ENCODE measurements around the gene RUVBL1.

RUVBL1 gene

DNA sequence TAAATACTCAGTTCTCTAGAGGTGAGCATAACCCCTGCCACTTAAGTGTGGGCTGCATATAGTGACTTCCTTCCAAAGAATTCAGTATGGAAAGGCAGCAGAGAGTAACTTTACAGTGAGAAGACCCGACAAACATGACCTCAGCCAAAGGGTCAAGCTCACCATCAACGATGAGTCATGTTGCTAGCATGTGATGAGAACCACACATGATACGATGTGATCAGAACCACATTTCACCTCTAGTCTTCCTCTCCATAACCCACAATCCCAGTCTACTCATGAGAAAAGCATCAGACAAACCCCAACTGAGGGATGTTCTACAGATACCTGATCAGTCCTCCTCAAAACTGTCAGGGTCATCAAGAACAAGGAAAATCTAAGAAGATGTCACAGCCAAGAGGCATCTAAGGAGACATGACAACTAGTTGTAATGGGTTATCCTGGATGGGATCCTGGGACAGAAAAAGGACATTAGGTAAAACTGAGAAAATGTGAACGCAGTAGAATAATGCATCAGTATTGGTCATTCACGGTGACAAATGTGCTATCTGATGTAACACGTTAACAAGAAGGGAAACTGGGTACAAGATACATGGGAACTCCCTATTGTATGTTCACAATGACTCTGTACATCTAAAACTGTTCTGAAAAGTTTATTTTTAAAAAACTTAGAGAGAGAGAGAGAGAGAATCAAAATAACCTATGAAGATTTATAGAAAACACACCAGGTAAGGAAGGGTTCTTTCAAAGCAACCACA lies 43.1 kb downstream of the RUVBL1 start:
- Histone ChIP-seq H3K36me3 (replicated peaks) (peaks cover 2% of the 10 kb centered on the region), H3K27ac (peak overlapping the region; percentile 36), H3K4me3 (ENCODE audit: low read depth, low read length) (no peak overlapping the region), H3K27me3 (replicated peaks) (no peaks in the 10 kb centered on the region)
- peak; percentile 93 for DNase-seq
- in situ Hi-C loops (cut with HindIII; ENCODE audit: low pct_ligation_motif_present, low sequenced_read_pairs), result no loop called here
- TF ChIP-seq, protein P1, sequence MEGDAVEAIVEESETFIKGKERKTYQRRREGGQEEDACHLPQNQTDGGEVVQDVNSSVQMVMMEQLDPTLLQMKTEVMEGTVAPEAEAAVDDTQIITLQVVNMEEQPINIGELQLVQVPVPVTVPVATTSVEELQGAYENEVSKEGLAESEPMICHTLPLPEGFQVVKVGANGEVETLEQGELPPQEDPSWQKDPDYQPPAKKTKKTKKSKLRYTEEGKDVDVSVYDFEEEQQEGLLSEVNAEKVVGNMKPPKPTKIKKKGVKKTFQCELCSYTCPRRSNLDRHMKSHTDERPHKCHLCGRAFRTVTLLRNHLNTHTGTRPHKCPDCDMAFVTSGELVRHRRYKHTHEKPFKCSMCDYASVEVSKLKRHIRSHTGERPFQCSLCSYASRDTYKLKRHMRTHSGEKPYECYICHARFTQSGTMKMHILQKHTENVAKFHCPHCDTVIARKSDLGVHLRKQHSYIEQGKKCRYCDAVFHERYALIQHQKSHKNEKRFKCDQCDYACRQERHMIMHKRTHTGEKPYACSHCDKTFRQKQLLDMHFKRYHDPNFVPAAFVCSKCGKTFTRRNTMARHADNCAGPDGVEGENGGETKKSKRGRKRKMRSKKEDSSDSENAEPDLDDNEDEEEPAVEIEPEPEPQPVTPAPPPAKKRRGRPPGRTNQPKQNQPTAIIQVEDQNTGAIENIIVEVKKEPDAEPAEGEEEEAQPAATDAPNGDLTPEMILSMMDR (IDR thresholded peaks at IDR 0.05; ENCODE audit: low read depth, low read length, missing control alignments), result no peak

DNA sequence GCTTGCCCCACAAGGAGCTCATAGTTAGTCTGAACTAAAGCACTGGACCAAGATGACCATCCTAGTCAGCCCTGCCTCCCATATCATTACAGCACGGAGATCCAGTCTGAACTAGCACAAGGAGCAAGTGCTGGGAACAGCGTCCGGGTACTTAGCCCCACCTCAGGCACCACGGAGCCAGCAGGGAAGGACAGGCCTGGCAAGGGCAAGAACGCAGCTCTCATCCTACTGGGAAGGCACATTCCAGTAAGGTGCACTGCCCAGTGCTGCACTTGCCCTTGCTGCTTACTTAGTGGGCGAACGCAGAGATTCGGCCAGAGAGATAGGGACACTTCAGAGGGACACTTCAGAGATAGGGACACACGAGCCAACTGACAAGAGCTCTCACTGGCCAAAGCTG lies 43.8 kb downstream of the RUVBL1 start:
- TF ChIP-seq, protein P1 (IDR thresholded peaks at IDR 0.05; ENCODE audit: low read depth, low read length, missing control alignments), result no peak
- no peak for DNase-seq
- H3K4me3 ChIP-seq (ENCODE audit: low read depth, low read length), result no peak overlapping the region
- no peaks in the 10 kb centered on the region for H3K27me3 ChIP-seq (replicated peaks)
- peak overlapping the region; percentile 31 for H3K27ac ChIP-seq
- in situ Hi-C loops (cut with HindIII; ENCODE audit: low pct_ligation_motif_present, low sequenced_read_pairs), result no loop called here
- H3K36me3 ChIP-seq (replicated peaks), result no peaks in the 10 kb centered on the region

DNA sequence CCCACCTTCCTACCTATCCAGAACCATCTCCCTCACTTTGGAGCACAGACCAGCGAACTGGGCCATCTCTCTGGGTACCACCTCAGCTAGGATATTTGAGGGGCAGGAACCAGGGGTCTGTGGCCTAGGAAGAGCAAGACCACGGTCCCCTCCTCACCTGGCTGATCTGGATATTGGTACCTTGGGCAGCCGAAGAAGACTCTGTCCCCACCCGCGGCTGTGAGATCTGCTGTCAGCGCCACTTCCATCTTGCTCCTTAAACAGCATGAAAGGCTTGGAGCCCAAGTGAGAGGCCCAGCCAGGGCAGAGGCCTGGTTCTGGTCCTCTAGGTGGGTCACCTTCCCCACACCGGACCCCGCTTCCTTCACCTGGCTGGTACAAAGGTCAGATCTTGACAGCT lies 44.7 kb downstream of the RUVBL1 start:
- no peak for DNase-seq
- H3K27me3 ChIP-seq (replicated peaks), result no peaks in the 10 kb centered on the region
- no peak overlapping the region for H3K4me3 ChIP-seq (ENCODE audit: low read depth, low read length)
- no peaks in the 10 kb centered on the region for H3K36me3 ChIP-seq (replicated peaks)
- no peak overlapping the region for H3K27ac ChIP-seq
- in situ Hi-C loops (cut with HindIII; ENCODE audit: low pct_ligation_motif_present, low sequenced_read_pairs), result no loop called here
- TF ChIP-seq, protein P1 (IDR thresholded peaks at IDR 0.05; ENCODE audit: low read depth, low read length, missing control alignments), result no peak

DNA sequence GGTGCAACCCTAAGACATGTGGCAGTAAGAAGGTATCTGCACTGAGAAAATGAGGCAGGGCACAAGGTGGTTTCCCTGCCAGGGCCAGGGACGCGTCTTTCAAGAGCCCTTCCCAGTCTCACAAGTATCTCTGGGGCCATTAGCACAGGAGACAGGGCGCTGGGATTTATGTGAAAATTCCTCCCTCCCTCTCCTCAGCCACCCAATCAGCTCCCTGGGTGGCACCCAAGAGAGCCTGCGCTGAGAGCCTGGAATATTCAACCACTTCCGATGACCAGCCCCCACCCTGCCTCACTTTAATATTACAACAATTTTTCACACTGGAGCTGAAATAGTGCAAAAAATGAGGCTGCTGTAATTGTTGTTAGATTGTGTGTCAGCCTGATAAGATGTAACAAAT lies 45.3 kb downstream of the RUVBL1 start:
- no peaks in the 10 kb centered on the region for H3K27me3 ChIP-seq (replicated peaks)
- H3K36me3 ChIP-seq (replicated peaks), result no peaks in the 10 kb centered on the region
- no peak overlapping the region for H3K27ac ChIP-seq
- H3K4me3 ChIP-seq (ENCODE audit: low read depth, low read length), result no peak overlapping the region
- TF ChIP-seq, protein P1 (IDR thresholded peaks at IDR 0.05; ENCODE audit: low read depth, low read length, missing control alignments), result no peak
- DNase-seq, result no peak
- in situ Hi-C loops (cut with HindIII; ENCODE audit: low pct_ligation_motif_present, low sequenced_read_pairs), result no loop called here

DNA sequence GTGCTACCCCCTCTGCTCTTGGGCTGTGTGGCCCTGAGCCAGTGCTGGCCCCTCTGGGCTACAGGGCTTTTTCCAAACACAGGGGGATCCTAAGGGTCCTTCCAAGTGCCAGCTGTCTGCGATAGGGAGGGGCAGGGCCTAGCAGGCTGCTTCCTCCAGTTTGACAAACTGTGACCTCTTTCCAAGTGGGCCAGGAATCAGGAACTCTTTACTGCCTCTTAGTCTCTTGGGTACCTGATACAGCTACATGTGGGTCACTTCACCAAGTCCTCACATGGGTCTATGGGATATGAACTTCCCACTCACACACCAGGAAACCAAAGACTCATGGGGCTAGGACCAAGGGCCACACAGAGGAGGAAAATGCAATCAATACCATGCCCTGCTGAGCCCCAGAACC lies 45.9 kb downstream of the RUVBL1 start:
- H3K27ac ChIP-seq, result no peak overlapping the region
- no peaks in the 10 kb centered on the region for H3K27me3 ChIP-seq (replicated peaks)
- TF ChIP-seq, protein P1 (IDR thresholded peaks at IDR 0.05; ENCODE audit: low read depth, low read length, missing control alignments), result no peak
- H3K4me3 ChIP-seq (ENCODE audit: low read depth, low read length), result no peak overlapping the region
- in situ Hi-C loops (cut with HindIII; ENCODE audit: low pct_ligation_motif_present, low sequenced_read_pairs), result no loop called here
- no peak for DNase-seq
- H3K36me3 ChIP-seq (replicated peaks), result peaks cover 3% of the 10 kb centered on the region

DNA sequence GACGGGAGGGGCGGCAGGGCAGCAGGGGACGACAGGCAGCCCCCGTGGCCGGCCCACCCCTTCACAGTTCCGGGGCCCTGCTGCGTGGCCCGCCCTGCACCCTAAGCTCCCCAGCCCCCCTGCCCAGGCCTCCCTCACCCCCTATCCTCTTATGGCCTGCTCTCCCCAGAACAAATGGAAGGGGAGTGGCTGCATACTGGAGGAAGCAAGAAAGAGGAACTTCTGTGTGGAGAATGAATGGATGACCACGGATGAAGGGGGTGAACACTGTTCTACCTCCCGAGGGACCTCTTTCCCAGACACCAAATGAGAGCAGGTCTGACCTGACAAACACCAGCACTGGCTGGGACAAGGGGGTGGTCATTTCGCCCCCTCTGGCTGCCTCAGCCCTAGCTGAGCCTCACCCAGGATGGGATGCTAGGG lies 46.4 kb downstream of the RUVBL1 start:
- Histone ChIP-seq H3K4me3 (ENCODE audit: low read depth, low read length) (peak overlapping the region; percentile 20), H3K27me3 (replicated peaks) (no peaks in the 10 kb centered on the region), H3K27ac (no peak overlapping the region), H3K36me3 (replicated peaks) (peaks cover 8% of the 10 kb centered on the region)
- TF ChIP-seq, protein P1 (IDR thresholded peaks at IDR 0.05; ENCODE audit: low read depth, low read length, missing control alignments), result no peak
- in situ Hi-C loops (cut with HindIII; ENCODE audit: low pct_ligation_motif_present, low sequenced_read_pairs), result no loop called here
- DNase-seq, result no peak
